Rectal smooth muscle tissue (tissue), 1 donor: ENCODE results near the gene CEP128.

ENCODE experiments used
- H3K27ac ChIP-seq: one replicate; pipeline ENCODE4 v1.7.0; 2013; ENCODE audit warnings: low read depth, low read length, inconsistent platforms
- H3K27me3 ChIP-seq: one replicate; pipeline ENCODE4 v1.7.0; 2013; ENCODE audit warnings: low read length; ENCODE audit not compliant: control insufficient read depth, insufficient read depth
- H3K36me3 ChIP-seq: one replicate; pipeline ENCODE4 v1.7.0; 2013; ENCODE audit warnings: low read length; ENCODE audit not compliant: control insufficient read depth, insufficient read depth
- H3K4me1 ChIP-seq: one replicate; pipeline ENCODE4 v1.7.0; 2013; ENCODE audit warnings: low read length; ENCODE audit not compliant: control insufficient read depth, insufficient read depth
- H3K4me3 ChIP-seq: one replicate; pipeline ENCODE4 v1.7.0; 2013; ENCODE audit warnings: low read length
- H3K9ac ChIP-seq: one replicate; pipeline ENCODE4 v1.7.0; 2013; ENCODE audit warnings: low read length

The CEP128 gene

DNA sequence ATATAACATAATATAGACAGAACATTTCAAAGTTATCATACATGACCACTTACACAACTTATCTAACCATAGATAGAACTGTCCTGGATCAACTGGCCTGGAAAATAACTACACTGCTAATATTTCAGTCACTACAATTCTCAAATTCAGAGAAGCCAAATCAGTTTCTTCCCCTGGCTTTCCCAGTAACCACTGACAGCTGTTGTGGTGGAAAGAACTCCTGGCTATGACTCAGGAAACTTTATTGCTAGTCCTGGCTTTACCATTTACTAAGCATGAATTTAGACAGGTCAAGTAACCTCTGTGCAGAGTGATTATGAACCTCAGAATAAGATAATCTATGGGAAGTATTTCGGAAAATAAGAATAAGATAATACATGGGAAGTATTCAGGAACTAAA, 485.3 kb downstream of the CEP128 start:
- Histone ChIP-seq H3K27ac (no peak overlapping the region), H3K4me3 (no peak overlapping the region), H3K36me3 (no peaks in the 10 kb centered on the region), H3K9ac (no peak overlapping the region), H3K4me1 (no peaks in the 10 kb centered on the region), H3K27me3 (no peaks in the 10 kb centered on the region)

- H3K9ac ChIP-seq = no peak overlapping the region
- no peaks in the 10 kb centered on the region for H3K36me3 ChIP-seq
- H3K27ac ChIP-seq = no peak overlapping the region
- no peaks in the 10 kb centered on the region for H3K4me1 ChIP-seq
- no peaks in the 10 kb centered on the region for H3K27me3 ChIP-seq
- H3K4me3 ChIP-seq = no peak overlapping the region
These were observed 486.5 kb downstream of the CEP128 start for GRCh38 chr14:80455031-80455430.

GRCh38 chr14:80448267-80448666, 493.3 kb downstream of the CEP128 start:
- no peak overlapping the region for H3K9ac ChIP-seq
- no peaks in the 10 kb centered on the region for H3K4me1 ChIP-seq
- no peak overlapping the region for H3K4me3 ChIP-seq
- H3K27me3 ChIP-seq = no peaks in the 10 kb centered on the region
- H3K27ac ChIP-seq = no peak overlapping the region
- no peaks in the 10 kb centered on the region for H3K36me3 ChIP-seq

DNA sequence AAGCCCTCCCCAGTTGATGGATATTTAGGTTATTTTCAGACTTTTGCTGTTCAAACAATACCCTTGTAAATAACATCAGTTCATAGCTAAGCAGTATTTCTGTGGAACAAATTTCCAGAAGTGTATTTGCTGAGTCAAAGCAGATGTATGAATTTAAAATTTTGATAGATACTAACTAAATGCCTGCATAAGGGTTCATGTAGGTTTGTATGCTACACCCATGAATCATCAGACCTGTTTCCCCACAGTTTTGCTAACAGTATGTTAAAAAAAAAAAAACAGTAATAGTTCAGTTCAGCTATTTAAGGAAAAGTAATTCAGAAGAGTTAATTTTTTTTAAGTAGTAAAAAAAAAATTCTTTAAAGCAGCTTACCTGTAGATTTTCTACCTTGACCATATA, 494.1 kb downstream of the CEP128 start:
- H3K27me3 ChIP-seq = no peaks in the 10 kb centered on the region
- H3K27ac ChIP-seq = no peak overlapping the region
- H3K4me3 ChIP-seq = no peak overlapping the region
- no peaks in the 10 kb centered on the region for H3K4me1 ChIP-seq
- H3K36me3 ChIP-seq = no peaks in the 10 kb centered on the region
- H3K9ac ChIP-seq = no peak overlapping the region
